Osteoblast (primary cell): Measurements from ENCODE around the gene ORMDL1. TPM values are rescaled to one million over a fixed set of nuclear protein-coding genes. Genes with fewer than 3 reads are reported as not detected.

Experiments
- DNase-seq: peaks from one replicate; pipeline ENCODE4 v3.0.0; 2011; ENCODE audit warnings: low spot score, mixed read lengths; ENCODE audit not compliant: insufficient read length; ENCODE audit errors: missing footprints
- H2AFZ ChIP-seq: 2 replicates; pipeline ENCODE4 v1.6.0; 2011; ENCODE audit warnings: mild to moderate bottlenecking, low read length
- H3K27ac ChIP-seq: 2 replicates; pipeline ENCODE4 v1.5.1; 2011; ENCODE audit warnings: mild to moderate bottlenecking, low read depth, low read length, moderate library complexity
- H3K27me3 ChIP-seq: 2 replicates; pipeline ENCODE4 v1.6.0; 2012; ENCODE audit warnings: mild to moderate bottlenecking, control low read depth, inconsistent platforms, low read length, moderate library complexity; ENCODE audit not compliant: insufficient read depth
- H3K36me3 ChIP-seq: 2 replicates; pipeline ENCODE4 v1.5.1; 2011; ENCODE audit warnings: mild to moderate bottlenecking, low read length, control low read depth, moderate library complexity; ENCODE audit not compliant: insufficient read depth
- H3K4me1 ChIP-seq: 2 replicates; pipeline ENCODE4 v1.5.1; 2011; ENCODE audit warnings: mild to moderate bottlenecking, low read length, control low read depth, moderate library complexity; ENCODE audit not compliant: insufficient read depth
- H3K4me2 ChIP-seq: 2 replicates; pipeline ENCODE4 v1.6.0; 2011; ENCODE audit warnings: mild to moderate bottlenecking, low read length; ENCODE audit not compliant: insufficient read depth
- H3K4me3 ChIP-seq: fragments of 200-600 bp; sonication (generic); 3 replicates; pipeline ENCODE4 v1.5.1; 2012; ENCODE audit warnings: mild to moderate bottlenecking, low read length, inconsistent platforms; ENCODE audit not compliant: insufficient read depth
- H3K79me2 ChIP-seq: 2 replicates; pipeline ENCODE4 v1.6.0; 2012; ENCODE audit warnings: mild to moderate bottlenecking, low read length, control low read depth, inconsistent platforms; ENCODE audit not compliant: insufficient read depth
- H3K9me3 ChIP-seq: 2 replicates; pipeline ENCODE4 v1.5.1; 2011; ENCODE audit warnings: low read depth, low read length, control low read depth
- H4K20me1 ChIP-seq: 2 replicates; pipeline ENCODE4 v1.6.0; 2012; ENCODE audit warnings: mild to moderate bottlenecking, low read length, control low read depth; ENCODE audit not compliant: insufficient read depth
- total RNA-seq: library from RNA; depleted of rRNA; stranded (reverse); fragments of >200 nt; gene quantifications from 2 replicates; pipeline ENCODE4 v1.2.3, GENCODE V29; 2012
- TF ChIP-seq, protein P1 (sequence below): IDR thresholded peaks from 2 replicates; pipeline ENCODE4 v1.5.1; 2011; ENCODE audit warnings: mild to moderate bottlenecking, low read depth, low read length, moderate library complexity; ENCODE audit errors: extremely low read depth

Gene ORMDL1
- total RNA-seq, 1 donor: 42.3 TPM

- DNase-seq: no peak
- Histone ChIP-seq H3K27ac (no peak overlapping the region), H3K27me3 (no peaks in the 10 kb centered on the region), H3K79me2 (no peaks in the 10 kb centered on the region), H2AFZ (no peak overlapping the region), H4K20me1 (no peaks in the 10 kb centered on the region), H3K4me3 (no peak overlapping the region), H3K4me1 (no peaks in the 10 kb centered on the region), H3K36me3 (no peaks in the 10 kb centered on the region), H3K4me2 (no peak overlapping the region), H3K9me3 (no peaks in the 10 kb centered on the region)
- TF ChIP-seq, protein P1, sequence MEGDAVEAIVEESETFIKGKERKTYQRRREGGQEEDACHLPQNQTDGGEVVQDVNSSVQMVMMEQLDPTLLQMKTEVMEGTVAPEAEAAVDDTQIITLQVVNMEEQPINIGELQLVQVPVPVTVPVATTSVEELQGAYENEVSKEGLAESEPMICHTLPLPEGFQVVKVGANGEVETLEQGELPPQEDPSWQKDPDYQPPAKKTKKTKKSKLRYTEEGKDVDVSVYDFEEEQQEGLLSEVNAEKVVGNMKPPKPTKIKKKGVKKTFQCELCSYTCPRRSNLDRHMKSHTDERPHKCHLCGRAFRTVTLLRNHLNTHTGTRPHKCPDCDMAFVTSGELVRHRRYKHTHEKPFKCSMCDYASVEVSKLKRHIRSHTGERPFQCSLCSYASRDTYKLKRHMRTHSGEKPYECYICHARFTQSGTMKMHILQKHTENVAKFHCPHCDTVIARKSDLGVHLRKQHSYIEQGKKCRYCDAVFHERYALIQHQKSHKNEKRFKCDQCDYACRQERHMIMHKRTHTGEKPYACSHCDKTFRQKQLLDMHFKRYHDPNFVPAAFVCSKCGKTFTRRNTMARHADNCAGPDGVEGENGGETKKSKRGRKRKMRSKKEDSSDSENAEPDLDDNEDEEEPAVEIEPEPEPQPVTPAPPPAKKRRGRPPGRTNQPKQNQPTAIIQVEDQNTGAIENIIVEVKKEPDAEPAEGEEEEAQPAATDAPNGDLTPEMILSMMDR: no peak
These were observed 54.7 kb downstream of the ORMDL1 start for GRCh38 chr2:189729430-189729829.

DNA sequence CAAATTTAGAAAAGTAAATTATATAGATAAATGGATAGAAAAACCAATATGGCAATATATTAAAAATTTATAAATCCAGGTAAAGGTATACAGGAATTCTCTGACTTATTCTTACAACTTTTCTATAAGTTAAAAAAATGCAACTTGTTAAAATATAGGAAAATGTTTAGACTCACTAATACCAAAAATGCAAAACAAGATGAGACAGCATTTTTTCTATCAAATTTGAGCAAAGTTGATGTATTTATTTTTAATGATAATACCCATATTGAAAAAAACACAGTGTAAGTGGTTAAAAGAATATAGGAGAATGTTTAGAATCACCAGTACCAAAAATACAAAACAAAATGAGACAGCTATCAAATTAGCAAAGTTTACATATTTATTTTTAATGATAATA, 57.3 kb downstream of the ORMDL1 start:
- H3K9me3 ChIP-seq: no peaks in the 10 kb centered on the region
- H3K27ac ChIP-seq: no peak overlapping the region
- TF ChIP-seq, protein P1: no peak
- no peaks in the 10 kb centered on the region for H3K27me3 ChIP-seq
- H2AFZ ChIP-seq: no peak overlapping the region
- H3K4me1 ChIP-seq: no peaks in the 10 kb centered on the region
- H3K36me3 ChIP-seq: no peaks in the 10 kb centered on the region
- H3K79me2 ChIP-seq: no peaks in the 10 kb centered on the region
- DNase-seq: no peak
- no peaks in the 10 kb centered on the region for H4K20me1 ChIP-seq
- H3K4me2 ChIP-seq: no peak overlapping the region
- H3K4me3 ChIP-seq: no peak overlapping the region

DNA sequence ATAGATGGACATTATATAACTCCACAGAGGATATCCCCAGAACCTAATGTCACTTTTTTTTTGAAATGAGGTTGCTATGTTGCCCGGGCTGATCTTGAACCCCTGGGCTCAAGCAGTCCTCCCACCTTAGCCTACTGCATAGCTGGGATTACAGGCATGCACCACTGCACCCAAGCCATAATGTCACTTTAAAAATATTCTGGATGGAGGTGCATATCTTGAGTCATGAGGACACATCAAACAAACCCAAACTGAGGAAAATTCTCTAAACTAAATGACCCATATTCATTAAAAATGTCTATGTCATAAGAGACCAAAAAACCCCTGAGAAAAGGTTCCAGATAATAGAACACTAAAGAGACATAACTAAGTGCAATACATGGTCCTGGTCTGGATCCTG, 57.9 kb downstream of the ORMDL1 start:
- Histone ChIP-seq H3K36me3 (no peaks in the 10 kb centered on the region), H3K4me2 (no peak overlapping the region), H3K9me3 (no peaks in the 10 kb centered on the region), H3K4me1 (no peaks in the 10 kb centered on the region), H3K4me3 (no peak overlapping the region), H2AFZ (no peak overlapping the region), H3K27me3 (no peaks in the 10 kb centered on the region), H4K20me1 (no peaks in the 10 kb centered on the region), H3K27ac (no peak overlapping the region), H3K79me2 (no peaks in the 10 kb centered on the region)
- TF ChIP-seq, protein P1: no peak
- DNase-seq: no peak

GRCh38 chr2:189723192-189723591, 60.9 kb downstream of the ORMDL1 start:
- no peak for DNase-seq
- no peak overlapping the region for H3K4me2 ChIP-seq
- TF ChIP-seq, protein P1: no peak
- H3K4me3 ChIP-seq: no peak overlapping the region
- H3K9me3 ChIP-seq: no peaks in the 10 kb centered on the region
- H3K36me3 ChIP-seq: no peaks in the 10 kb centered on the region
- H3K4me1 ChIP-seq: no peaks in the 10 kb centered on the region
- H3K27me3 ChIP-seq: no peaks in the 10 kb centered on the region
- no peak overlapping the region for H2AFZ ChIP-seq
- no peaks in the 10 kb centered on the region for H4K20me1 ChIP-seq
- no peaks in the 10 kb centered on the region for H3K79me2 ChIP-seq
- H3K27ac ChIP-seq: no peak overlapping the region

Other genes starting within 250 kb of the ORMDL1 start
- gene SLC40A1, start 203.6 kb downstream of the ORMDL1 start, total RNA-seq: 10.9 and 13.6 TPM in 2 replicates
- gene ASNSD1, start 122.9 kb downstream of the ORMDL1 start, total RNA-seq: 79.0 and 81.8 TPM in 2 replicates
- gene ANKAR, start 109.7 kb downstream of the ORMDL1 start, total RNA-seq: 14.1 TPM in 2 replicates
- 7.2 and 9.4 TPM in 2 replicates for gene OSGEPL1, start 21.5 kb downstream of the ORMDL1 start, total RNA-seq
- 29.3 and 30.6 TPM in 2 replicates for gene PMS1, start 111 bp upstream of the ORMDL1 start, total RNA-seq